ENCODE results near the gene TTC9B. TPM values are rescaled to one million over a fixed set of nuclear protein-coding genes. Genes with fewer than 3 reads are reported as not detected.
"Not testable (repeated sequence)": the region's sequence is repeated elsewhere in the genome, so short reads cannot be mapped to it uniquely, and the experiment has no call there.

TTC9B gene
- total RNA-seq, 4 donors from 2014 or later, result not detected

DNA sequence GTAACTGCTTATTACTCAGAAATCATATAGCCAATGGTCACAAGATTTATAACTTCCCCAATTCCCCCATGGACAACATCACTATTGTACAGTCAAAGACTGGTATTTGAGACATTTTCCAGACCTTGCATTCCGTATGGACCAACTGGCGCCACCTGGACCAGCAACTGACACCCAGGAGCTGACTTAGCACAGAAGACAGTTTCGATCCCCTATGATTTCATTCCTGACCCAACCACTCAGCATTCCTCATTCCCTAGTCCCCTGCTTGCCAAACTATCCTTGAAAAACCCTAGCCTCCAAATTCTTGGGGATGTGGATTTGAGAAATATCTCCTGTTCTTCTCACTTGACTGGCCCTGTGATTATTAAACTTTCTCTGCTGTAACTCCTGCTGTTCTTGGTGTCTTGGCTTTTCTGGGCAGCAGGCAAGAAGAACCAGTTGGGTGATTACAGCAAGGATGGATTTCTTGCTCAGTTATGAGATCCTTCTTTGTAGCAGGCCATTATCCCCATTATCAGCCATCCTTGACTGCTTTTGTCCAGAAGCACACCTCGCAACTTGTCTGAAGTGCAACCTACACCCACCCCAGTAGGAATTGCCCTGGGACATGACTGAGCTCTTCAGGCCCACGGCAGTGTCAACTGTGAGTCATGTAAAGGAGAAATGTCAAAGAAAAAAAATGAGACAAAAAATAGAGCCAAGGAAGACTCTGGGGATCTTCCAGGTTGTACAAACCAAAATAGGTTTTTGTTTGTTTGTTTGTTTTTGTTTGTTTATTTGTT lies 40.7 kb downstream of the TTC9B start:
- TF ChIP-seq, protein P1, sequence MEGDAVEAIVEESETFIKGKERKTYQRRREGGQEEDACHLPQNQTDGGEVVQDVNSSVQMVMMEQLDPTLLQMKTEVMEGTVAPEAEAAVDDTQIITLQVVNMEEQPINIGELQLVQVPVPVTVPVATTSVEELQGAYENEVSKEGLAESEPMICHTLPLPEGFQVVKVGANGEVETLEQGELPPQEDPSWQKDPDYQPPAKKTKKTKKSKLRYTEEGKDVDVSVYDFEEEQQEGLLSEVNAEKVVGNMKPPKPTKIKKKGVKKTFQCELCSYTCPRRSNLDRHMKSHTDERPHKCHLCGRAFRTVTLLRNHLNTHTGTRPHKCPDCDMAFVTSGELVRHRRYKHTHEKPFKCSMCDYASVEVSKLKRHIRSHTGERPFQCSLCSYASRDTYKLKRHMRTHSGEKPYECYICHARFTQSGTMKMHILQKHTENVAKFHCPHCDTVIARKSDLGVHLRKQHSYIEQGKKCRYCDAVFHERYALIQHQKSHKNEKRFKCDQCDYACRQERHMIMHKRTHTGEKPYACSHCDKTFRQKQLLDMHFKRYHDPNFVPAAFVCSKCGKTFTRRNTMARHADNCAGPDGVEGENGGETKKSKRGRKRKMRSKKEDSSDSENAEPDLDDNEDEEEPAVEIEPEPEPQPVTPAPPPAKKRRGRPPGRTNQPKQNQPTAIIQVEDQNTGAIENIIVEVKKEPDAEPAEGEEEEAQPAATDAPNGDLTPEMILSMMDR (IDR thresholded peaks at IDR 0.05), result no peak
- TF ChIP-seq POLR2A (IDR thresholded peaks at IDR 0.05), result no peak
- intact Hi-C loops (cut with DNase I; ENCODE audit: low total_unique reads), result no loop called here
- DNase-seq (ENCODE audit: low spot score in 2 of 2), result no peak
- no peak overlapping the region for H3K4me3 ChIP-seq (ENCODE audit: low read depth, poor library complexity, severe bottlenecking)
- 78 to 79% methylated on average over 5 of the region's 5 CpGs for WGBS, 2 donors

DNA sequence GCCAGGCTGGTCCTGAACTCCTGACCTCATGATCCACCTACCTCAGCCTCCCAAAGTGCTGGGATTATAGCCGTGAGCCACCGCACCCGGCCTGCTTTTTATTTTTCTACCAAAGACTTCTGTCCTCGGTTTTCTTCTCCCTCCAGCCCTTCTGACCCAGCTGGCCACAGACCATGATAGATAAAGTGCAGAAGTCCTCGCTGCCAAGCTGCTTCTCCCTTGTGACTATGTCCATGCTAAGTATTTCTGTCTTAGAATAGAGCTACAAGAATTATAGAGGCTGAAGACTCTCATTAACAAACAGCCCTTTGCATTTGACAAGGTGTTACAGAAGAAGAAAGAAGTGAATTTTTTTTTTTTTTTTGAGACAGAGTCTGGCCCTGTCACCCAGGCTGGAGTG lies 42.4 kb downstream of the TTC9B start:
- intact Hi-C loops (cut with DNase I; ENCODE audit: low total_unique reads), result no loop called here

DNA sequence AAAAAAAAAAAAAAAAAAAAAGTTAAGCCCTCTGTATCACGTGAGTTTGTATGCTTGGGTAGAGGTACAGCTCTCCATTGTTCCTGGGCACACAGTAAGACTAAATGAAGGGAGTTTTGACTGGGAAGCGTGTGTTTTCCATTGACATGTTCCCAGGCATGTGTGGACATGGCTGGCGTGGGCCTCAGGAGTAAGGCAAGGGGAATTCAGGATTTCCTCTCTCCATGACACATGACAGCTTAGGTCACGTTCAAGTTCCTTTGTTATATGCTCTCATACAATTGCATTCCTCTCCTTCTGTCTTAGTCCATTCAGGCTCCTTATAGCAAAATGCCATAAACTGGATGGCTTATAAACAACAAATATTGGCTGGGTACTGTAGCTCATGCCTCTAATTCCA lies 44.1 kb downstream of the TTC9B start:
- no peak for DNase-seq (ENCODE audit: low spot score in 2 of 2)
- intact Hi-C loops (cut with DNase I; ENCODE audit: low total_unique reads), result no loop called here
- TF ChIP-seq, protein P1 (IDR thresholded peaks at IDR 0.05), result no peak
- TF ChIP-seq POLR2A (IDR thresholded peaks at IDR 0.05), result no peak
- no peak overlapping the region for H3K4me3 ChIP-seq (ENCODE audit: low read depth, poor library complexity, severe bottlenecking)
- WGBS, 2 donors, result 61 to 77% methylated on average over 4 of the region's 4 CpGs

More for the DNA sequence above, 42.4 kb downstream of the TTC9B start:
- 65 to 71% methylated on average over 5 of the region's 5 CpGs for WGBS, 2 donors
- no peak for DNase-seq (ENCODE audit: low spot score in 2 of 2)
- TF ChIP-seq, protein P1 (IDR thresholded peaks at IDR 0.05), result no peak
- TF ChIP-seq POLR2A (IDR thresholded peaks at IDR 0.05), result no peak
- no peak overlapping the region for H3K4me3 ChIP-seq (ENCODE audit: low read depth, poor library complexity, severe bottlenecking)

DNA sequence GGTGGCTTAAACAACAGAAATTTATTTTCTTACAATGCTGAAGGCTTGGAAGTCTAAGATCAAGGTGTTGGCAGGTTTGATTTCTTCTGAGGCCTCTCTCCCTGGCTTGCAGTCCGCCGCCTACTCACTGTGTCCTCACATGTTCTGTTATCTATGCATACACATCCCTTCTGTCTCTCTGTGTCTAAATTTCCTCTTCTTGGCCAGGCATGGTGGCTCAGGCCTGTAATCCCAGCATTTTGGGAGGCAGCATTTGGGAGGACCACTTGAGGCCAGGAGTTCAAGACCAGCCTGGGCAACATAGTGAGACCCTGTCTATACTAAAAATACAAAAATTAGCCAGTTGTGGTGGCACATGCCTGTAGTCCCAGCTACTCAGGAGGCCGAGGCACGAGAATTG lies 46.9 kb downstream of the TTC9B start:
- WGBS, 2 donors, result 73 to 81% methylated on average over 4 of the region's 4 CpGs
- H3K4me3 ChIP-seq (ENCODE audit: low read depth, poor library complexity, severe bottlenecking); intact Hi-C loops (cut with DNase I; ENCODE audit: low total_unique reads); DNase-seq (ENCODE audit: low spot score in 2 of 2): not testable (repeated sequence)

DNA sequence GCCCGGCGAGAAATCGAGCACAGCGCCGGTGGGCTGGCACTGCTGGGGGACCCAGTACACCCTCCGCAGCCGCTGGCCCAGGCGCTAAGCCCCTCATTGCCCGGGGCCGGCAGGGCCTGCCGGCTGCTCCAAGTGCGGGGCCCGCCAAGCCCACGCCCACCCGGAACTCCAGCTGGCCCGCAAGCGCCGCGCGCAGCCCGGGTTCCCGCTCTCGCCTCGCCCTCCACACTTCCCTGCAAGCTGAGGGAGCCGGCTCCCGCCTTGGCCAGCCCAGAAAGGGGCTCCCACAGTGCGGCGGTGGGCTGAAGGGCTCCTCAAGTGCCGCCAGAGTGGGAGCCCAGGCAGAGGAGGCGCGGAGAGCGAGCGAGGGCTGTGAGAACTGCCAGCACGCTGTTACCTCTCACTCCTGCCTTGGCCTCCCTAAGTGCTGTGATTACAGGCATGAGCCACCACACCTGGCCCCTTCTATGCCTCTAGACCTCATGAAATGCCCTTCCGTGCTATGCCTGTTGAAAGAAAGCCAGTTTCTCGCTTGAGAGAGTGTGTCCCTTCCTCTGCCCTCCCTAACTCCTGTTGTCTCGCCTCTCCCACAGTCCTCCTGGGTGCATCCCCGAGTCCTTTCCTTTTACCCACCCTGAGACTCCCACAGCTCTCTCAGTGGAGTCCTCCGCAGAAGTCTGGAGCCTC lies 47.7 kb downstream of the TTC9B start:
- H3K4me3 ChIP-seq (ENCODE audit: low read depth, poor library complexity, severe bottlenecking); DNase-seq (ENCODE audit: low spot score in 2 of 2); intact Hi-C loops (cut with DNase I; ENCODE audit: low total_unique reads): not testable (repeated sequence)
- 76 to 80% methylated on average over 13 to 17 of the region's 39 CpGs for WGBS, 2 donors

DNA sequence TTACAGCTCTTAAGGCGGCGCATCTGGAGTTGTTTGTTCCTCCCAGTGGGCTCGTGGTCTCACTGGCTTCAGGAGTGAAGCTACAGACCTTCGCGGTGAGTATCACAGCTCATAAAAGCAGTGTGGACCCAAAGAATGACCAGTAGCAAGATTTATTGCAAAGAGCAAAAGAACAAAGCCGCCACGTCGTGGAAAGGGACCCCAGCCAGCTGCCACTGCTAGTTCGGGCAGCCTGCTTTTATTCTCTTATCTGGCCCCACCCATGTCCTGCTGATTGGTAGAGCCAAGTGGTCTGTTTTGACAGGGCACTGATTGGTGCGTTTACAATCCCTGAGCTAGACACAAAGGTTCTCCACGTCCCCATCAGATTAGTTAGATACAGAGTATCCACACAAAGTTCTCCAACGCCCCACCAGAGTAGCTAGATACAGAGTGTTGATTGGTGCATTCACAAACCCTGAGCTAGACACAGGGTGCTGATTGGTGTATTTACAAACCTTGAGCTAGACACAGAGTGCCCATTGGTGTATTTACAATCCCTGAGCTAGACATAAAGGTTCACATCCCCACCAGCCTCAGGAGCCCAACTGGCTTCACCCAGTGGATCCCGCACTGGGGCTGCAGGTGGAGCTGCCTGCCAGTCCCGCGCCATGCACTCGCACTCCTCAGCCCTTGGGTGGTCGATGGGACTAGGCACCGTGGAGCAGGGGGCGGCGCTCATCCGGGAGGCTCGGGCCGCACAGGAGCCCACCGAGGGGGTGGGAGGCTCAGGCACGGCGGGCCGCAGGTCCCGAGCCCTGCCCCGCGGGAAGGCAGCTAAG lies 48.5 kb downstream of the TTC9B start:
- DNase-seq (ENCODE audit: low spot score in 2 of 2); H3K4me3 ChIP-seq (ENCODE audit: low read depth, poor library complexity, severe bottlenecking): not testable (repeated sequence)
- intact Hi-C loops (cut with DNase I; ENCODE audit: low total_unique reads), result loop anchor here (2.0 kb wide), 1 partner anchor 19 kb away; no protein-coding TSS in a partner anchor
- WGBS, 2 donors, result 81 to 87% methylated on average over 23 to 28 of the region's 30 CpGs

Other genes starting within 250 kb of the TTC9B start
- 10 to 100 TPM; 78.0 to 92.5 (median 87.7) TPM for gene PSMC4, start 247.2 kb downstream of the TTC9B start, total RNA-seq
- 1 to 10 TPM in 2 of 4 donors, under 1 TPM in 2; 0.30 to 4.8 (median 1.4) TPM for gene ZNF546, start 221.3 kb downstream of the TTC9B start, total RNA-seq
- 1 to 10 TPM; 1.8 to 6.8 (median 4.1) TPM for gene ZNF780B, start 162.2 kb downstream of the TTC9B start, total RNA-seq
- 10 to 100 TPM in 2 of 4 donors, 1 to 10 TPM in 2; 5.7 to 14.7 (median 8.7) TPM for gene ZNF780A, start 127.4 kb downstream of the TTC9B start, total RNA-seq
- gene MAP3K10, start 27.0 kb downstream of the TTC9B start, total RNA-seq, result 10 to 100 TPM; 10.2 to 24.8 (median 11.6) TPM
- under 1 TPM in 1 of 4 donors, not detected in 3; 0.29 TPM for gene CCNP, start 8.3 kb upstream of the TTC9B start, total RNA-seq
- 100 to 1,000 TPM in 1 of 4 donors, 10 to 100 TPM in 3; 71.1 to 129 (median 82.2) TPM for gene AKT2, start 67.0 kb upstream of the TTC9B start, total RNA-seq
- gene C19orf47, start 130.0 kb upstream of the TTC9B start, total RNA-seq, result 10 to 100 TPM; 10.5 to 29.5 (median 13.1) TPM
- 100 to 1,000 TPM; 188 to 287 (median 256) TPM for gene PLD3, start 130.3 kb upstream of the TTC9B start, total RNA-seq
- under 1 TPM; 0.13 to 0.88 (median 0.51) TPM for gene HIPK4, start 171.8 kb upstream of the TTC9B start, total RNA-seq
- gene PRX, start 195.0 kb upstream of the TTC9B start, total RNA-seq, result 1 to 10 TPM; 2.5 to 7.3 (median 5.6) TPM
- 10 to 100 TPM; 17.3 to 45.7 (median 26.6) TPM for gene SERTAD1, start 207.6 kb upstream of the TTC9B start, total RNA-seq
- gene SERTAD3, start 226.0 kb upstream of the TTC9B start, total RNA-seq, result 10 to 100 TPM; 20.5 to 26.5 (median 25.0) TPM
- 100 to 1,000 TPM; 139 to 161 (median 154) TPM for gene BLVRB, start 247.4 kb upstream of the TTC9B start, total RNA-seq
- gene SPTBN4, start 248.6 kb upstream of the TTC9B start, total RNA-seq, result 1 to 10 TPM in 3 of 4 donors, under 1 TPM in 1; 0.25 to 2.2 (median 1.6) TPM